Memory B cell (primary cell): Measurements from ENCODE around the gene SNRK.
"Not testable (repeated sequence)": the region's sequence is repeated elsewhere in the genome, so short reads cannot be mapped to it uniquely, and the experiment has no call there.

Source experiments
- ATAC-seq: fragments of 150-1000 bp; cut with Tn5 transposase; 2 replicates; pipeline ENCODE4 v1.10.0; 2021; ENCODE audit warnings: low read depth, mild to moderate bottlenecking, moderate library complexity
- DNase-seq, 2 donors: peaks; one replicate each; pipeline ENCODE4 v3.0.0; 2022; ENCODE audit warnings: low spot score in 2 of 2
- H3K27ac Mint-ChIP-seq: one replicate; pipeline ENCODE4 v1.8.0; 2022; ENCODE audit warnings: mild to moderate bottlenecking, moderate library complexity, mixed read lengths
- H3K27me3 Mint-ChIP-seq: one replicate; pipeline ENCODE4 v1.8.0; 2022; ENCODE audit warnings: mixed read lengths
- H3K36me3 Mint-ChIP-seq: one replicate; pipeline ENCODE4 v1.8.0; 2022; ENCODE audit warnings: mild to moderate bottlenecking, mixed read lengths
- H3K4me1 Mint-ChIP-seq: one replicate; pipeline ENCODE4 v1.8.0; 2022; ENCODE audit warnings: mixed read lengths
- H3K4me3 Mint-ChIP-seq: one replicate; pipeline ENCODE4 v1.8.0; 2022; ENCODE audit warnings: mild to moderate bottlenecking, moderate library complexity, mixed read lengths
- H3K9me3 Mint-ChIP-seq: one replicate; pipeline ENCODE4 v1.8.0; 2022; ENCODE audit warnings: mixed read lengths

The SNRK gene

GRCh38 chr3:43349716-43350115, 63.4 kb downstream of the SNRK start:
- Mint-ChIP-seq H3K27ac (no peak overlapping the region), H3K9me3 (peaks cover 24% of the 10 kb centered on the region), H3K27me3 (no peaks in the 10 kb centered on the region), H3K4me3 (no peak overlapping the region), H3K36me3 (peaks cover 63% of the 10 kb centered on the region), H3K4me1 (no peaks in the 10 kb centered on the region)
- DNase-seq (no peak), ATAC-seq (no peak)

- H3K4me3 Mint-ChIP-seq: no peak overlapping the region
- peaks cover 49% of the 10 kb centered on the region for H3K36me3 Mint-ChIP-seq
- no peak for DNase-seq
- H3K4me1 Mint-ChIP-seq: no peaks in the 10 kb centered on the region
- ATAC-seq: no peak
- no peak overlapping the region for H3K27ac Mint-ChIP-seq
- no peaks in the 10 kb centered on the region for H3K27me3 Mint-ChIP-seq
- peaks cover 36% of the 10 kb centered on the region for H3K9me3 Mint-ChIP-seq
These were observed 67.1 kb downstream of the SNRK start for GRCh38 chr3:43353393-43353792.

DNA sequence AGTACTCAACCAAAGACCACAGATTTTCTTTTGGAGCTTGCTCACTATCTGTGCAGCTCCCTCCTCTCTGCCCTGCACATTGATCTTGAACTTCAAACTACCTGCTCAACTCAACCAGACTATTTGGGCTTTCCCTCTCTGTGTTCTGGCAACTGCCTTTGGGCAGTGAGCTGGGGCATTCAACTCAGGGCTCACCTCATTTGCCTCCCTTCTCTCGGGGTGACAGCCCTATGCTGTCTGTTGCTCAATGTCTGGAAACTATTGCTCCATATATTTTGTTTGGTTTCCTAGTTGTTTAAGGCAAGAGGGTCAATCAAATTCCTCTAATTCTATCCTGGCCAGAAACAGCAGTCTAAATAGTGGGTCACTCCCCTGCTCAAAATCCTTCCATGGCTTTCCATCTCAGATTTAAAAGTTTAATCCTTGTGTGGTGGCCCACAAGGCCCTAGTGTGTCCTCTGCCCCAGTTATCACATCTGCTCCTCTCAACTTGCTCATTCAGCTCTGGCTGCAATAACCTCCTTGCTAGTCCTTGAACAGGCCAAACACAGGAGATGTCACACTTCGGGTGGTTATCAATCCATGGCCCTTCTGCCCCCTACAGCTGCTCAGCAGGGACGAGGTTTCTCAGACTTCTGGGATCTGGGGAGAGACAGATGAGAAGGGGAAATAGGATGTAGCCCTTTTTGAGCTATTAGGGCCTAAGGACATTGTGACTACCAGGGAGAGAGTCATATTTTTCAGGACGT, 67.8 kb downstream of the SNRK start:
- Mint-ChIP-seq H3K9me3 (peaks cover 36% of the 10 kb centered on the region), H3K27ac (no peak overlapping the region), H3K4me1 (no peaks in the 10 kb centered on the region), H3K36me3 (peaks cover 44% of the 10 kb centered on the region), H3K4me3 (no peak overlapping the region), H3K27me3 (no peaks in the 10 kb centered on the region)
- ATAC-seq (no peak), DNase-seq (no peak)

DNA sequence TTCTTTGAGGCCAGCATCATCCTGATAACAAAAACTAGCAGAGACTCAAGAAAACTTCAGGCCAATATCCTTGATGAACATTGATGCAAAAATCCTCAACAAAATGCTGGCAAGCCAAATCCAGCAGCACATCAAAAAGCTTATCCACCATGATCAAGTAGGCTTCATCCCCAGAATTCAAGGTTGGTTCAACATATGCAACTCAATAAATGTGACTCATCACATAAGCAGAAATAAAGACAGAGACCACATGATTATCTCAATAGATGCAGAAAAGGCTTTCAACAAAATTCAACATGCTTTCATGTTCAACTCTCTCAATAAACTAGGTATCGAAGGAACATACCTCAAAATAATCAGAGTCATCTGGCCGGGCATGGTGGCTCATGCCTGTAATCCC, 69.7 kb downstream of the SNRK start:
- H3K27me3 Mint-ChIP-seq, DNase-seq, ATAC-seq, H3K4me1 Mint-ChIP-seq, H3K4me3 Mint-ChIP-seq, H3K27ac Mint-ChIP-seq: not testable (repeated sequence)
- peaks cover 32% of the 10 kb centered on the region for H3K36me3 Mint-ChIP-seq
- peaks cover 36% of the 10 kb centered on the region for H3K9me3 Mint-ChIP-seq

GRCh38 chr3:43361077-43361476, 74.7 kb downstream of the SNRK start:
- no peak overlapping the region for H3K4me3 Mint-ChIP-seq
- no peak for DNase-seq
- no peak for ATAC-seq
- H3K27me3 Mint-ChIP-seq: no peaks in the 10 kb centered on the region
- no peaks in the 10 kb centered on the region for H3K4me1 Mint-ChIP-seq
- H3K27ac Mint-ChIP-seq: no peak overlapping the region
- H3K9me3 Mint-ChIP-seq: peaks cover 7% of the 10 kb centered on the region
- H3K36me3 Mint-ChIP-seq: peaks cover 1% of the 10 kb centered on the region

- H3K27ac Mint-ChIP-seq: no peak overlapping the region
- no peak for DNase-seq
- H3K27me3 Mint-ChIP-seq: no peaks in the 10 kb centered on the region
- no peaks in the 10 kb centered on the region for H3K4me1 Mint-ChIP-seq
- H3K9me3 Mint-ChIP-seq: peaks cover 7% of the 10 kb centered on the region
- H3K4me3 Mint-ChIP-seq: no peak overlapping the region
- H3K36me3 Mint-ChIP-seq: peaks cover 4% of the 10 kb centered on the region
- no peak for ATAC-seq
These were observed 75.8 kb downstream of the SNRK start for GRCh38 chr3:43362183-43362582.

GRCh38 chr3:43362961-43363360, 76.6 kb downstream of the SNRK start:
- H3K27me3 Mint-ChIP-seq: no peaks in the 10 kb centered on the region
- no peak for DNase-seq
- ATAC-seq: no peak
- H3K9me3 Mint-ChIP-seq: no peaks in the 10 kb centered on the region
- peaks cover 4% of the 10 kb centered on the region for H3K36me3 Mint-ChIP-seq
- H3K27ac Mint-ChIP-seq: no peak overlapping the region
- no peaks in the 10 kb centered on the region for H3K4me1 Mint-ChIP-seq
- H3K4me3 Mint-ChIP-seq: no peak overlapping the region

GRCh38 chr3:43363621-43364266, 77.4 kb downstream of the SNRK start:
- ATAC-seq: no peak
- H3K4me3 Mint-ChIP-seq: no peak overlapping the region

DNA sequence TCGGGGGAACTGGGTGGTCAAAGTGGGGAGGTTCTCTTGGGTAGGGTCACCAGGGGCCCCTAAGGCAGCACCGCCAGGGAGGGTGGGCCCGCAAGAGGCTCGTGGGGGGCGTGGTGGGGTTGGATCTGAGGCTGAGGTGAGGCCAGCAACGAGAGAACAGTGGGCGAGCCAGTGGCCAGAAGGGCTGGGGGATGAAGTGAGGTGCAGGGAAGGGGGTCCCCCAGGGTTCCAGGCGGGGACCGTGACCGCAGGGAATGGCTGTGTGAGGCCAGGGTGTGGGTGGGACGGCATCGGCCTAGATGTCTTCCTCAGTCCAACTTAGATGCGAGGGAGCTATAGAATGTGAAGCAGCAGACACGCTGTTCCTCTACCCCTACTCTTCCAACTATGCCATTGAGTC, 78.2 kb downstream of the SNRK start:
- Mint-ChIP-seq H3K36me3 (peaks cover 4% of the 10 kb centered on the region), H3K9me3 (no peaks in the 10 kb centered on the region), H3K4me3 (no peak overlapping the region), H3K27ac (no peak overlapping the region), H3K27me3 (no peaks in the 10 kb centered on the region), H3K4me1 (no peaks in the 10 kb centered on the region)
- no peak for DNase-seq
- ATAC-seq: no peak

More at GRCh38 chr3:43363621-43364266, 77.4 kb downstream of the SNRK start:
- no peaks in the 10 kb centered on the region for H3K9me3 Mint-ChIP-seq
- DNase-seq: no peak
- H3K4me1 Mint-ChIP-seq: no peaks in the 10 kb centered on the region
- no peaks in the 10 kb centered on the region for H3K27me3 Mint-ChIP-seq
- no peak overlapping the region for H3K27ac Mint-ChIP-seq
- H3K36me3 Mint-ChIP-seq: peaks cover 4% of the 10 kb centered on the region

- Mint-ChIP-seq H3K27ac (no peak overlapping the region), H3K4me1 (no peaks in the 10 kb centered on the region), H3K36me3 (peaks cover 4% of the 10 kb centered on the region), H3K27me3 (no peaks in the 10 kb centered on the region), H3K9me3 (no peaks in the 10 kb centered on the region), H3K4me3 (no peak overlapping the region)
- DNase-seq: no peak
- ATAC-seq: no peak
These were observed 78.6 kb downstream of the SNRK start for GRCh38 chr3:43364926-43365325.

DNA sequence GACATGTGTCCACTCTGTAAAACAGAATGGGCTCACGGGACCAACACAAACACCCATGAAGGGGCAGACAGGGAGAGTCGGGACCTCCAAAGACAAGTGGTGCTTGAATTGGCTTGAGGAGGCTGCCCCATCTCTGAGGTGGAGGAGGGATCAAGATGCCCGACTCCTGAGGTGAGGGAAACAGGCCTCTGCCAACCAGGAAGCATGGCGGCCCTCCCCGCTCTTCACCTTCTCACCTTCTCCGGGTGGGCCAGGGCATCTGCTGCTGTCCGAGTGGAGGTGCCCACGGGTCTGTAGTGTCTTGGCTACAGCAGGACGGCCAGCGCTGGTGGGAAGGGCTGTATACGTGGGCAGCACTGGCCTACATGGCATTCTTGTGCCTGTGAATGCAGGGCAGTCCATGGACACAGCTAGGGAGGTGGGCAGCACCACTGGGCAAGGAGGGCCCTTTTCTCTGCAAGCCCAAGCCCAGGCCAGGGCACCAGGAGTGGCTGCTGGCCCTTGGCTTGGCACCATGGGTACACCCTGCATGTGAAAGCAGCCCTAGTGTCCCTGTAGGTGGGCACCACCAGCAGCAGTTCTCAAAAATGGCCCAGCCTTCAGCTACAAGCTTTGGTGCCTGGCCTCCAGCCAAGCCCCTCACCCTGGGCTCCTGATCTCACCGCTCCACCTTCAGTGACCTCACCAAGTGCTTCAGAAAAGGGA, 79.4 kb downstream of the SNRK start:
- Mint-ChIP-seq H3K27me3 (no peaks in the 10 kb centered on the region), H3K9me3 (no peaks in the 10 kb centered on the region), H3K36me3 (peaks cover 4% of the 10 kb centered on the region), H3K4me3 (no peak overlapping the region), H3K27ac (no peak overlapping the region), H3K4me1 (no peaks in the 10 kb centered on the region)
- DNase-seq (no peak), ATAC-seq (no peak)

- Mint-ChIP-seq H3K27ac (no peak overlapping the region), H3K27me3 (no peaks in the 10 kb centered on the region), H3K36me3 (peaks cover 4% of the 10 kb centered on the region), H3K4me1 (no peaks in the 10 kb centered on the region), H3K4me3 (no peak overlapping the region), H3K9me3 (no peaks in the 10 kb centered on the region)
- DNase-seq (no peak), ATAC-seq (no peak)
These were observed 80.1 kb downstream of the SNRK start for GRCh38 chr3:43366481-43366880.

GRCh38 chr3:43366885-43367284, 80.5 kb downstream of the SNRK start:
- Mint-ChIP-seq H3K36me3 (peaks cover 4% of the 10 kb centered on the region), H3K27ac (no peak overlapping the region), H3K4me1 (no peaks in the 10 kb centered on the region), H3K9me3 (no peaks in the 10 kb centered on the region), H3K27me3 (no peaks in the 10 kb centered on the region), H3K4me3 (no peak overlapping the region)
- DNase-seq: no peak
- no peak for ATAC-seq

GRCh38 chr3:43369404-43370292, 83.3 kb downstream of the SNRK start:
- Mint-ChIP-seq H3K4me1 (no peaks in the 10 kb centered on the region), H3K27me3 (no peaks in the 10 kb centered on the region), H3K4me3 (no peak overlapping the region), H3K9me3 (no peaks in the 10 kb centered on the region), H3K36me3 (peaks cover 4% of the 10 kb centered on the region), H3K27ac (no peak overlapping the region)
- ATAC-seq (no peak), DNase-seq (no peak)
